OCI-LY1 (cell line): Measurements from ENCODE around the gene ALDH1L1.

Experiments used
- CTCF ChIP-seq: fragments of 200-600 bp; sonication (generic), shearing (Covaris generic); IDR thresholded peaks from 2 replicates; pipeline ENCODE4 v1.5.1; 2017; ENCODE audit warnings: mild to moderate bottlenecking, antibody characterized with exemption, low read length, moderate library complexity, mixed read lengths
- EZH2 ChIP-seq: fragments of 200-600 bp; sonication (generic), shearing (Covaris generic); IDR thresholded peaks from 2 replicates; pipeline ENCODE4 v1.8.0; 2017; ENCODE audit warnings: borderline replicate concordance, mixed run types, mild to moderate bottlenecking, antibody characterized with exemption, low read length, moderate library complexity, mixed read lengths

- no peak for TF ChIP-seq CTCF
- no peak for TF ChIP-seq EZH2
These were observed 67.7 kb downstream of the ALDH1L1 start for GRCh38 chr3:126112531-126113237.
